Heart right ventricle (tissue), 16 donors: ENCODE data around the gene SIGLEC5. TPM values are rescaled to one million over a fixed set of nuclear protein-coding genes. Genes with fewer than 3 reads are reported as not detected.

ENCODE experiments used
- ATAC-seq, 8 donors: fragments of 200-7000 bp; cut with Tn5 transposase; one replicate each; pipeline ENCODE4 v1.9.1; 2020; ENCODE audit warnings: mild to moderate bottlenecking in 8 of 8, moderate library complexity in 8 of 8, moderate number of reproducible peaks in 1 of 8
- DNase-seq, 2 donors: peaks; one replicate each; pipeline ENCODE4 v3.0.0-alpha.2; 2020
- H3K27ac ChIP-seq, 10 donors: fragments of 200-600 bp; sonication (generic) in 2 of 10; one replicate each; pipeline versions ENCODE4 v1.5.0 to v1.8.0; 2020 to 2022; ENCODE audit warnings: mild to moderate bottlenecking in 3 of 10
- H3K27me3 ChIP-seq, 7 donors: fragments of 200-600 bp; one replicate each; pipeline ENCODE4 v1.8.0; 2021 to 2022; ENCODE audit warnings: mild to moderate bottlenecking in 2 of 7
- H3K36me3 ChIP-seq, 9 donors: fragments of 200-600 bp; sonication (generic) in 1 of 9; one replicate each; pipeline versions ENCODE4 v1.5.0 to v1.8.0; 2020 to 2022; ENCODE audit warnings: mild to moderate bottlenecking in 2 of 9
- H3K4me1 ChIP-seq, 9 donors: fragments of 200-600 bp; sonication (generic) in 1 of 9; one replicate each; pipeline versions ENCODE4 v1.5.0 to v1.8.0; 2020 to 2022; ENCODE audit warnings: mild to moderate bottlenecking in 4 of 9
- H3K4me3 ChIP-seq, 10 donors: fragments of 200-600 bp; sonication (generic) in 2 of 10; one replicate each; pipeline versions ENCODE4 v1.5.0 to v1.8.0; 2020 to 2022; ENCODE audit warnings: mild to moderate bottlenecking in 7 of 10, moderate library complexity in 2 of 10
- H3K9me3 ChIP-seq, 11 donors: fragments of 200-600 bp in 10 of 11; sonication (generic) in 2 of 11; one replicate each; pipeline versions ENCODE4 v1.5.0 to v1.8.0; 2013 to 2022; ENCODE audit warnings: mild to moderate bottlenecking in 2 of 11, control low read depth in 1 of 11, moderate library complexity in 1 of 11
- WGBS, 2 donors: extraction: QIAGEN DNeasy Blood & Tissue Kit; methylation state at CpG; one replicate each; pipeline ENCODE4 v1.1.7; 2013; ENCODE audit warnings: inconsistent platforms in 1 of 2; 5-methylcytosine and 5-hydroxymethylcytosine counted together
- intact Hi-C, 10 donors: fragments of 100-400 bp; cut with DNase I; formaldehyde crosslinking; loops; one replicate each; pipeline versions ENCODE4 v1.11.1 to v1.14.2; 2022
- polyA plus RNA-seq, 2 donors: library from polyadenylated mRNA; stranded (reverse); fragments of 200-250 nt; gene quantifications; one replicate each; pipeline ENCODE4 v1.2.3, GENCODE V29; 2013
- total RNA-seq, 10 donors: library from RNA; stranded (reverse); fragmentation: NEBNext Ultra II Directional in 3 of 10; extraction: Animal tissue kit (Norgen Biotek cat#: 25700) in 3 of 10; gene quantifications; one replicate each; pipeline versions ENCODE4 v1.2.1 to v1.2.4, GENCODE V29; 2021 to 2023
- TF ChIP-seq, protein P1 (sequence below), 9 donors: fragments of 200-600 bp; sonication (generic) in 2 of 9; IDR thresholded peaks; one replicate each; pipeline versions ENCODE4 v1.5.0 to v1.8.0; 2021 to 2022; ENCODE audit warnings: antibody characterized with exemption in 9 of 9, mild to moderate bottlenecking in 5 of 9, moderate library complexity in 1 of 9
- donor health status: Arrhythmogenic right ventricular cardiomyopathy.
- donor health status: ischemic (EF 13 %, LVEDD 7.1; RV severe dilation, severe dysfunction).
- donor health status: healthy with polysubstance abuse.
- donor health status: DM: no; HTN: yes; CAD: no.
- donor health status: DM: no; HTN: no; CAD: no.
- donor health status: ischemic (EF 25% LVEDD 6.9; RV normal size, moderate dysfunction).
- donor health status: ischemic (EF 25% LVEDD 5.7; RV mildly dilated, moderate dysfunction).
- donor health status: healthy.
- donor health status: DM: yes; HTN: yes; CAD: no.
- donor health status: Ischemic cardiomyopathy.
- donor health status: ischemic (EF 35%, LVEDD 5.7; RV mildly dilated, moderate dysfunction).
- donor health status: nonischemic (EF 11% LVEDD 7.7; RV severe dilation, severe dysfunction).
- donor health status: DM: yes; HTN: yes; CAD: no.
- donor health status: PGD.
- donor health status: ischemic (EF 29% LVEDD 5.4; RV normal size, mild dysfunction).
- donor health status: nonischemic (EF 23%, LVEDD 6.1; RV moderate dilation, normal function).

SIGLEC5 gene
- total and polyA plus RNA-seq, 12 donors = 0.01 to 1.2 (median 0.34) TPM; not detected in 4

DNA sequence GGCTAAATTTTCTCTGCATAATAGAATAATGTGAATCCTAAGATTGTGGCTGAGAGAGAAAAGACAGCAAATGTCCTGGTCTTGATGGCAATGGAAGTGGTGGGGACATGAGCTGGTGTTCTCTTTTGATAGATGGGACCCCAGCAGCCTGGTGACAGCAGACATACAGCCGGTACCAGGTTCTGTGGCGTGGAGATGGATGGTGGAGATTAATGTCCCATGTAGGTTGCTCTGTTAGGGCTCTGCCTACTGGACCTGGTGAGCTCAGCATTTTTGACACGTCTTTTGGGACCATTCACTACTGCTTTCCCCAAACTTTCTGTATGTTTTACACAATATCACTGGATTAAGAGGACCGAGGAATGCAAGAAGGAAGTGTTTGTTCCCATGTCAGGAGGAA lies 24.6 kb upstream of the SIGLEC5 start:
- 63 to 77% methylated on average over 4 of the region's 4 CpGs for WGBS, 2 donors

DNA sequence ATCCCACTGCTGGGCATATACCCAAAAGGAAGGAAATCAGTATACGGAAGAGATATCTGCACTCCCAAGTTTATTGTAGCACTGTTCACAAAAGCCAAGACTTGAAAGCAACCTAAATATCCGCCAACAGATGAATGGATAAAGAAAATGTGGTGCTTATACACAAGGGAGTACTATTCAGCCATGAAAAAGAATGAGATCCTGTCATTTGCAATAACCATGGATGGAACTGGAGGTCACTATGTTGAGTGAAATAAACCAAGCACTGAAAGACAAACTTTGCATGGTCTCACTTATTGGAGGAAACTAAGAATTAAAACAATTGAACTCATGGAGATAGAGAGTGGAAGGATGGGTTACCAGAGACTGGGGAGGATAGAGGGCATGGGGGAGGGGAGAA lies 23.0 kb upstream of the SIGLEC5 start:
- H3K27me3 ChIP-seq = peaks cover 0 to 22% (median 4%) of the 10 kb centered on the region in 7 donors
- H3K4me3 ChIP-seq = no peak overlapping the region
- intact Hi-C loops = loop anchor here in 6 of 10 donors (10.0 kb wide), 4 partner anchors 122 to 318 kb away; partner anchors contain the start of genes CEACAM18 (in 1 of the 6) and VSIG10L (in 1 of the 6)
- no peak for ATAC-seq
- H3K9me3 ChIP-seq = no peaks in the 10 kb centered on the region
- TF ChIP-seq, protein P1, sequence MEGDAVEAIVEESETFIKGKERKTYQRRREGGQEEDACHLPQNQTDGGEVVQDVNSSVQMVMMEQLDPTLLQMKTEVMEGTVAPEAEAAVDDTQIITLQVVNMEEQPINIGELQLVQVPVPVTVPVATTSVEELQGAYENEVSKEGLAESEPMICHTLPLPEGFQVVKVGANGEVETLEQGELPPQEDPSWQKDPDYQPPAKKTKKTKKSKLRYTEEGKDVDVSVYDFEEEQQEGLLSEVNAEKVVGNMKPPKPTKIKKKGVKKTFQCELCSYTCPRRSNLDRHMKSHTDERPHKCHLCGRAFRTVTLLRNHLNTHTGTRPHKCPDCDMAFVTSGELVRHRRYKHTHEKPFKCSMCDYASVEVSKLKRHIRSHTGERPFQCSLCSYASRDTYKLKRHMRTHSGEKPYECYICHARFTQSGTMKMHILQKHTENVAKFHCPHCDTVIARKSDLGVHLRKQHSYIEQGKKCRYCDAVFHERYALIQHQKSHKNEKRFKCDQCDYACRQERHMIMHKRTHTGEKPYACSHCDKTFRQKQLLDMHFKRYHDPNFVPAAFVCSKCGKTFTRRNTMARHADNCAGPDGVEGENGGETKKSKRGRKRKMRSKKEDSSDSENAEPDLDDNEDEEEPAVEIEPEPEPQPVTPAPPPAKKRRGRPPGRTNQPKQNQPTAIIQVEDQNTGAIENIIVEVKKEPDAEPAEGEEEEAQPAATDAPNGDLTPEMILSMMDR (IDR thresholded peaks at IDR 0.05) = no peak
- no peak for DNase-seq
- no peaks in the 10 kb centered on the region for H3K36me3 ChIP-seq
- H3K4me1 ChIP-seq = peaks cover 0 to 31% (median 0%) of the 10 kb centered on the region in 9 donors
- WGBS, 2 donors = 51 to 55% methylated on average over 2 of the region's 2 CpGs
- H3K27ac ChIP-seq = no peak overlapping the region

More for the DNA sequence above, 24.6 kb upstream of the SIGLEC5 start:
- peaks cover 0 to 16% (median under 1%) of the 10 kb centered on the region in 7 donors for H3K27me3 ChIP-seq
- H3K27ac ChIP-seq = no peak overlapping the region
- H3K4me3 ChIP-seq = no peak overlapping the region
- H3K36me3 ChIP-seq = no peaks in the 10 kb centered on the region
- ATAC-seq (no peak), DNase-seq (no peak)
- TF ChIP-seq, protein P1 (IDR thresholded peaks at IDR 0.05) = no peak
- no peaks in the 10 kb centered on the region for H3K9me3 ChIP-seq
- intact Hi-C loops = loop anchor here in 7 of 10 donors (5.0 to 10.0 kb wide), 6 partner anchors 47 to 320 kb away; partner anchors contain the start of genes CEACAM18 (in 1 of the 7) and VSIG10L (in 1 of the 7)
- H3K4me1 ChIP-seq = peaks cover 0 to 27% (median 0%) of the 10 kb centered on the region in 9 donors

DNA sequence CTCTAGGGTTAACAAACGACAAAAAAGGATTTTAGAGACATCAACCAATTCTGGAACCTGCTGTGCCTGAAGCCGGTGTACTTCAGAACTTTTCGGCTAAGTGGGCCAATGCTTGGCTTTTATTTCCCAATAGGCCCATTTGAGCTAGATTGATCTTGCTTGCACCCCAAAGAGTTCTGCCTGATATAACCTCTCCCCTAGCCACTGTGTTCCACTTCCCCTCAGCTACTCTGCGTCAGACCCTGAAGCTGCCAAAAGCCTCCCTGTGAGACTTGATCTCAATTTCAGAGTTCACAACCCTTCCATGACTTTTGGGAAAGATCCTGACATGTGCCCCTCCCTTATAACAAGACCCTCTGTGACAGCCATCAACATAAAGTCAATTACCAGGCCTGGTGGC lies 22.1 kb upstream of the SIGLEC5 start:
- WGBS, 2 donors = 39 to 70% methylated on average over 4 of the region's 4 CpGs
- ATAC-seq (no peak), DNase-seq (no peak)
- Histone ChIP-seq H3K4me1 (peaks cover 0 to 31% (median 0%) of the 10 kb centered on the region in 9 donors), H3K27me3 (peaks cover 0 to 24% (median 8%) of the 10 kb centered on the region in 7 donors), H3K4me3 (no peak overlapping the region), H3K36me3 (no peaks in the 10 kb centered on the region), H3K9me3 (no peaks in the 10 kb centered on the region), H3K27ac (peak overlapping the region in 1 of 10 donors; percentile 33)
- intact Hi-C loops = loop anchor here in 6 of 10 donors (10.0 kb wide), 4 partner anchors 123 to 317 kb away; partner anchors contain the start of genes CEACAM18 (in 1 of the 6) and VSIG10L (in 1 of the 6)
- TF ChIP-seq, protein P1 (IDR thresholded peaks at IDR 0.05) = no peak

DNA sequence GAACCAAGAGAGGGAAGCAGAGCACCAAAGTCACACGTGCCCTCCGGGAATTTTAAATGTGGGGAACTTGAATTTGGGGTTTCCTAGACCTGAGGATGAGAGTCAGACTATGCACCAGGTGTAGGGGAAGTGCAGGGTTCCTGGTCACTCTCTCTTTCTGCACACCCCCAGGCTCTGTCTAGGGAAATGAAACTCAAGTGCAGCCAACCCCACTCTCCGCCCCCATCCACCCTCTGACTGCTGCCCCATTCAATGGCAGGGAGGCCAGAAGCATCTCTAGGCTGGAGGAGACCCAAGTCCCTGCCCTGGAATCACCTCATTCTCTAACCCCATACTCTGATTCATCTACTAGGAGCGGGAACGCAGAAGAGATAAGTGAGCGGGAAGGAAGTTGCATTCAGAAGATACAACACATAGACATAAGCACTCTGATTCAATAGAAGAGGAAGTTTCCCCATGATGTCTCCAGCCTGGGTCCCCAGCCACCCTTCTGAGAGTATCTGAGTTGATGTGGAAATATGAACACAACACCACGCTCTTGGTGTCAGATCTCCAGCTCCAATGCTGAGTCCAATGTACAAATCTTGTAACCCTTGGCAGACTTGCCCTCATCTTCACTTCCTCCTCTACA lies 21.1 kb upstream of the SIGLEC5 start:
- Histone ChIP-seq H3K9me3 (no peaks in the 10 kb centered on the region), H3K36me3 (no peaks in the 10 kb centered on the region), H3K27ac (peak overlapping the region in 1 of 10 donors; percentile 33), H3K4me3 (no peak overlapping the region), H3K4me1 (peaks cover 0 to 29% (median 0%) of the 10 kb centered on the region in 9 donors), H3K27me3 (peaks cover 0 to 29% (median 8%) of the 10 kb centered on the region in 7 donors)
- intact Hi-C loops = loop anchor here in 6 of 10 donors (10.0 kb wide), 4 partner anchors 123 to 317 kb away; partner anchors contain the start of genes CEACAM18 (in 1 of the 6) and VSIG10L (in 1 of the 6)
- TF ChIP-seq, protein P1 (IDR thresholded peaks at IDR 0.05) = no peak
- 68 to 74% methylated on average over 7 of the region's 7 CpGs for WGBS, 2 donors
- DNase-seq = no peak
- ATAC-seq = peak in 2 of 8 donors; percentile 53 to 76
